Keratinocyte (primary cell): ENCODE results near the gene ANO9. TPM values are rescaled to one million over a fixed set of nuclear protein-coding genes. Genes with fewer than 3 reads are reported as not detected.

Source experiments
- DNase-seq: peaks from one replicate; pipeline ENCODE4 v3.0.0-alpha.2; 2011; ENCODE audit warnings: low read depth, missing footprints, low spot score
- FAIRE-seq: peaks from 2 replicates; lab custom pipeline; 2011; peaks lifted over from hg19 to GRCh38; lab: Jason Lieb, UNC
- H2AFZ ChIP-seq: 2 replicates; pipeline ENCODE4 v1.6.0; 2012; ENCODE audit warnings: low read length, control low read depth, inconsistent platforms; ENCODE audit not compliant: control insufficient read depth
- H3K27ac ChIP-seq: 2 replicates; pipeline ENCODE4 v1.5.1; 2011; ENCODE audit warnings: low read length; ENCODE audit not compliant: control insufficient read depth, insufficient read depth
- H3K27me3 ChIP-seq: 3 replicates; pipeline ENCODE4 v1.6.0; 2011; ENCODE audit warnings: low read length; ENCODE audit not compliant: control insufficient read depth, insufficient read depth; ENCODE audit errors: extremely low read depth
- H3K36me3 ChIP-seq, 2 experiments: 2 replicates in 1 of 2; 3 replicates in 1 of 2; pipeline ENCODE4 v1.5.1; 2011; ENCODE audit warnings: low read length in 2 of 2, mild to moderate bottlenecking in 1 of 2; ENCODE audit not compliant: control insufficient read depth in 2 of 2, insufficient read depth in 2 of 2; ENCODE audit errors: extremely low read depth in 1 of 2
- H3K4me1 ChIP-seq: 3 replicates; pipeline ENCODE4 v1.5.1; 2011; ENCODE audit warnings: low read length; ENCODE audit not compliant: control insufficient read depth, insufficient read depth; ENCODE audit errors: extremely low read depth
- H3K4me2 ChIP-seq: 3 replicates; pipeline ENCODE4 v1.6.0; 2011; ENCODE audit warnings: low read depth, low read length; ENCODE audit not compliant: control insufficient read depth, insufficient read depth; ENCODE audit errors: extremely low read depth
- H3K4me3 ChIP-seq, 3 experiments: fragments of 200-600 bp in 1 of 3; sonication (generic) in 1 of 3; 2 replicates in 2 of 3; 3 replicates in 1 of 3; pipeline ENCODE4 v1.5.1; 2011 to 2016; ENCODE audit warnings: low read length in 3 of 3, mild to moderate bottlenecking in 3 of 3, control low read depth in 2 of 3, inconsistent platforms in 1 of 3, low read depth in 1 of 3, mixed read lengths in 1 of 3, mixed run types in 1 of 3, moderate library complexity in 1 of 3; ENCODE audit not compliant: control insufficient read depth in 2 of 3, insufficient read depth in 2 of 3; ENCODE audit errors: extremely low read depth in 1 of 3
- H3K79me2 ChIP-seq: 2 replicates; pipeline ENCODE4 v1.6.0; 2012; ENCODE audit warnings: low read length; ENCODE audit not compliant: control insufficient read depth, insufficient read depth
- H3K9ac ChIP-seq: 3 replicates; pipeline ENCODE4 v1.6.0; 2011; ENCODE audit warnings: low read length; ENCODE audit not compliant: control insufficient read depth, insufficient read depth; ENCODE audit errors: extremely low read depth
- H3K9me1 ChIP-seq: 3 replicates; pipeline ENCODE4 v1.6.0; 2011; ENCODE audit warnings: low read length; ENCODE audit not compliant: control insufficient read depth, insufficient read depth; ENCODE audit errors: extremely low read depth
- H3K9me3 ChIP-seq: 2 replicates; pipeline ENCODE4 v1.5.1; 2012; ENCODE audit warnings: low read depth, low read length; ENCODE audit not compliant: control insufficient read depth
- H4K20me1 ChIP-seq: 3 replicates; pipeline ENCODE4 v1.6.0; 2011; ENCODE audit warnings: low read length; ENCODE audit not compliant: control insufficient read depth, insufficient read depth; ENCODE audit errors: extremely low read depth
- CTCF ChIP-seq, 3 experiments: IDR thresholded peaks in 1 of 3; conservative IDR thresholded peaks in 1 of 3; optimal IDR thresholded peaks in 1 of 3; 2 replicates in 2 of 3; 3 replicates in 1 of 3; pipeline versions ENCODE3 to v1.5.1; 2011; ENCODE audit warnings: low read length in 3 of 3, mild to moderate bottlenecking in 3 of 3, moderate library complexity in 2 of 3, control low read depth in 1 of 3, inconsistent platforms in 1 of 3; ENCODE audit not compliant: insufficient read depth in 2 of 3; ENCODE audit errors: extremely low read depth in 1 of 3
- EZH2 ChIP-seq: IDR thresholded peaks from one replicate; pipeline ENCODE4 v1.6.1; 2012; ENCODE audit warnings: inconsistent platforms, mild to moderate bottlenecking, low read length, moderate library complexity
- dilution Hi-C: fragments of 300-500 bp; cut with MboI; formaldehyde crosslinking; loops from one replicate; pipeline ENCODE4 v1.7.0; 2020; ENCODE audit warnings: low sequenced_read_pairs; ENCODE audit not compliant: extremely low pct_ligation_motif_present
- polyA plus RNA-seq, 5 experiments: library from polyadenylated mRNA; depleted of rRNA in 3 of 5; stranded (reverse) in 3 of 5; stranded (forward) in 1 of 5; unstranded in 1 of 5; fragments of >200 nt; gene quantifications; 1 replicate in 1 of 5; 2 replicates in 3 of 5; 3 replicates in 1 of 5; pipeline versions ENCODE4 v1.2.1 to v1.2.3, GENCODE V29; 2011 to 2012; ENCODE audit warnings: missing spikeins in 2 of 5, low read depth in 1 of 5, low replicate concordance in 1 of 5

Gene ANO9
- polyA plus RNA-seq, 1 donor (not counting 4 experiments of a cell fraction or from before 2014, with no cell fraction given) = 16.1 TPM

- DNase-seq (no peak), FAIRE-seq (no peak)
- Histone ChIP-seq H3K79me2 (no peaks in the 10 kb centered on the region), H3K27ac (no peak overlapping the region), H3K9ac (no peak overlapping the region), H3K4me3 (no peak overlapping the region), H2AFZ (no peak overlapping the region), H3K27me3 (no peaks in the 10 kb centered on the region), H3K4me2 (no peak overlapping the region), H4K20me1 (peaks cover 16% of the 10 kb centered on the region), H3K9me1 (no peaks in the 10 kb centered on the region), H3K4me1 (peaks cover 5% of the 10 kb centered on the region), H3K36me3 (peaks cover 16 to 19% of the 10 kb centered on the region in 2 experiments), H3K9me3 (no peaks in the 10 kb centered on the region)
- TF ChIP-seq EZH2 (no peak), CTCF (optimal IDR thresholded peaks at IDR 0.05 in 1 of 3, IDR thresholded peaks at IDR 0.05 in 1 of 3, conservative IDR thresholded peaks at IDR 0.05 in 1 of 3; ENCODE audit: extremely low read depth in 1 of 3, insufficient read depth in 2 of 3, low read length in 3 of 3) (no peak)
- dilution Hi-C loops = no loop called here
These were observed 32.7 kb downstream of the ANO9 start for GRCh38 chr11:409008-409599.

GRCh38 chr11:408154-409007 lies 33.4 kb downstream of the ANO9 start:
- peaks cover 8% of the 10 kb centered on the region for H3K4me1 ChIP-seq
- no peaks in the 10 kb centered on the region for H3K9me3 ChIP-seq
- TF ChIP-seq CTCF (optimal IDR thresholded peaks at IDR 0.05 in 1 of 3, IDR thresholded peaks at IDR 0.05 in 1 of 3, conservative IDR thresholded peaks at IDR 0.05 in 1 of 3; ENCODE audit: extremely low read depth in 1 of 3, insufficient read depth in 2 of 3, low read length in 3 of 3) (no peak), EZH2 (no peak)
- dilution Hi-C loops = no loop called here
- peaks cover 24 to 25% of the 10 kb centered on the region in 2 experiments for H3K36me3 ChIP-seq
- no peak for DNase-seq
- no peak overlapping the region for H3K4me2 ChIP-seq
- FAIRE-seq = no peak
- peaks cover 5% of the 10 kb centered on the region for H3K79me2 ChIP-seq
- H3K9ac ChIP-seq = no peak overlapping the region
- H3K4me3 ChIP-seq = no peak overlapping the region
- H4K20me1 ChIP-seq = peaks cover 22% of the 10 kb centered on the region
- H3K27ac ChIP-seq = no peak overlapping the region
- no peaks in the 10 kb centered on the region for H3K27me3 ChIP-seq
- no peaks in the 10 kb centered on the region for H3K9me1 ChIP-seq
- H2AFZ ChIP-seq = no peak overlapping the region
